AG08395 (cell line): Measurements from ENCODE around the gene UBE2M.
"Not testable (repeated sequence)": the region's sequence is repeated elsewhere in the genome, so short reads cannot be mapped to it uniquely, and the experiment has no call there.

Source experiments
- DNase-seq: peaks from one replicate; pipeline ENCODE4 v3.0.0; 2012; ENCODE audit warnings: mixed read lengths, low spot score

Gene UBE2M

GRCh38 chr19:58511353-58512208 lies 46.8 kb downstream of the UBE2M start, which contains the start of gene SLC27A5:
TSS of gene SLC27A5 (minus strand) at chr19:58511992. CDS start at chr19:58511955, 37 bp downstream.
- no peak for DNase-seq

GRCh38 chr19:58510084-58510862 lies 48.1 kb downstream of the UBE2M start:
- no peak for DNase-seq

- no peak for DNase-seq
Measured at GRCh38 chr19:58509731-58510083, 48.7 kb downstream of the UBE2M start.

- DNase-seq = not testable (repeated sequence)
Measured at GRCh38 chr19:58507602-58508223, 50.7 kb downstream of the UBE2M start.
